Dendritic cell treated with granulocyte-macrophage colony-stimulating factor and Interleukin-4, amounts not matched to agents 40 ng/mL and 50 ng/mL, for 4 days (primary cell): Measurements from ENCODE around the gene MYLK.

Experiments used
- H3K27ac Mint-ChIP-seq: one replicate; pipeline ENCODE4 v1.8.0; 2022; ENCODE audit warnings: mild to moderate bottlenecking, mixed read lengths
- H3K27me3 Mint-ChIP-seq: one replicate; pipeline ENCODE4 v1.8.0; 2022; ENCODE audit warnings: mild to moderate bottlenecking, mixed read lengths
- H3K36me3 Mint-ChIP-seq: one replicate; pipeline ENCODE4 v1.8.0; 2022; ENCODE audit warnings: low read depth, mixed read lengths
- H3K4me1 Mint-ChIP-seq: one replicate; pipeline ENCODE4 v1.8.0; 2022; ENCODE audit warnings: low read depth, mixed read lengths
- H3K4me3 Mint-ChIP-seq: one replicate; pipeline ENCODE4 v1.8.0; 2022; ENCODE audit warnings: mild to moderate bottlenecking, moderate library complexity, mixed read lengths
- H3K9me3 Mint-ChIP-seq: one replicate; pipeline ENCODE4 v1.8.0; 2022; ENCODE audit warnings: mixed read lengths
- intact Hi-C: fragments of 100-400 bp; cut with micrococcal nuclease; formaldehyde crosslinking; loops from one replicate; pipeline ENCODE4 v1.15.0; 2022

The MYLK gene

DNA sequence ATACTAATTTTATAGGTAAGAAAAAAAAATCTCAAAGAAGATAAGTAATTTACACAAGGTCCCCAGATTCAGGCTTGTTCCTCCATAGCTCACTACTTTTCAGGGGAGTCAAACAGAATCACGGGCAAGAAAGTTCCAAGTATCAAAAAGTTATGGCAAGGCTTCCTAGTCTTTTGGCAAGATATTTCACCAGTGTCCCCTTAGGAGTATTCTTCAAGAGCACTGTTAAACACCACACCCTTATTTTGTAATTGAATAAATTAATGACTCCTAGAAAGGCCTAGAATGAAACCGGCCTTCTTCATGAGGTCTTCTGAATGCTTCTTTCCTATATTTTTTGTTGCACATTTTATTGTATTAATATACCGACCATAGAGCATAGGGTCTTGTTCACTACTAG is 109.7 kb downstream of the MYLK start:
- intact Hi-C loops, result no loop called here
- Mint-ChIP-seq H3K4me1 (no peaks in the 10 kb centered on the region), H3K27ac (no peak overlapping the region), H3K4me3 (no peak overlapping the region), H3K36me3 (no peaks in the 10 kb centered on the region), H3K27me3 (no peaks in the 10 kb centered on the region), H3K9me3 (no peaks in the 10 kb centered on the region)

DNA sequence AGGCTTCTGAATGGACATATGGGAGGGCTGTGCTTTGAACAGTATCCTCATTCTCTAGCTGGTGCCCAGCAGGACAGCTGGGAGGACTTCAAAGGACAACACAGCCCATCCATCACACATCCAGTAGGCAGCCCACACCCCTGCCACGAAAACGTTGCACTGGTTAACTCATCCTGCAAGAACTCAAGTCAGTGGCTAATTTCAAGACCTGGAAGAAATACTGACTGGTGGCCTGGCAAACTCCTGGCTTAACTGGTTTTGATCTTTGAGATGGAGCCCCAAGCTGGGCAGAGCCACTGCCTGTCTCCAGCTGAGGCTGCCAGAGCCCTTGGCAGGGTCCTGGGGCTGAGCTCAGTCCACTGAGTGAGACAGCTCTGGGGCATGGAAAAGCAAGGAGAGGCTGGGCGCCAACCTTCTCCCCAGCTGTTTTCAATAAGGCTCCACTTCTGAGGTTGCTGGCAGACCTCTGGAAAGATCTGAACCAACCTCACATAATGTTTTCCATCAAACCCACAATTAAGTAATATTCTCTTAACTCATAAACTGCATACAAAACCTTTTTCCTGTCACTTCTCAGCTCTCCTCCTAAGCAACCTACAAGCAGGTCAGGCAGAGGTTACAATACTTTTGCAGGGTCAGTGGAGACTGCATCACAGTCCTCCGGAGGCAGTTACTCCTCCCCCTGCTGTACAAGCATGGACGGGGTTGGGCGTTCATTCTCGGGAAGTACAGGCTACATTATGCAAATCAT is 110.3 kb downstream of the MYLK start:
- Mint-ChIP-seq H3K36me3 (no peaks in the 10 kb centered on the region), H3K4me1 (no peaks in the 10 kb centered on the region), H3K4me3 (no peak overlapping the region), H3K27me3 (no peaks in the 10 kb centered on the region), H3K27ac (no peak overlapping the region), H3K9me3 (no peaks in the 10 kb centered on the region)
- intact Hi-C loops, result no loop called here

DNA sequence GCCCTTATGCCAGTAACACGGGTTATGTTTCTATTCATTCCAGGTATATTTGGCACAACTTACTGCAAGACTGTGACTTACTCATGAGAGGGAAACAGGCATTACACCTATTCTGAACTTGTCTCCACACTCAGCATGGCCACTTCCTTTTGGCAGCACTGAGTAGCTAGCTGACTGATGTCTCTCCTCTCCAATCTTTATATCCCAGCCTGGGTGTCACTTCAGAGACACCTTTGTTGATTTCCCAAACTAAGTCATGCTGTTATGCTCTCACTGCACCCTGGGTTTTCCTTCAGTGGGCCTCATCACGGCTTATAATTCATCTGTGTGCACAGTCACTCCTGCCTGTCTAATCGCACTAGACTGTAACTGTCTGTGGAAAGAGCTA is 114.8 kb downstream of the MYLK start:
- Mint-ChIP-seq H3K36me3 (no peaks in the 10 kb centered on the region), H3K27ac (no peak overlapping the region), H3K9me3 (no peaks in the 10 kb centered on the region), H3K4me1 (peaks cover 11% of the 10 kb centered on the region), H3K4me3 (no peak overlapping the region), H3K27me3 (no peaks in the 10 kb centered on the region)
- intact Hi-C loops, result no loop called here

DNA sequence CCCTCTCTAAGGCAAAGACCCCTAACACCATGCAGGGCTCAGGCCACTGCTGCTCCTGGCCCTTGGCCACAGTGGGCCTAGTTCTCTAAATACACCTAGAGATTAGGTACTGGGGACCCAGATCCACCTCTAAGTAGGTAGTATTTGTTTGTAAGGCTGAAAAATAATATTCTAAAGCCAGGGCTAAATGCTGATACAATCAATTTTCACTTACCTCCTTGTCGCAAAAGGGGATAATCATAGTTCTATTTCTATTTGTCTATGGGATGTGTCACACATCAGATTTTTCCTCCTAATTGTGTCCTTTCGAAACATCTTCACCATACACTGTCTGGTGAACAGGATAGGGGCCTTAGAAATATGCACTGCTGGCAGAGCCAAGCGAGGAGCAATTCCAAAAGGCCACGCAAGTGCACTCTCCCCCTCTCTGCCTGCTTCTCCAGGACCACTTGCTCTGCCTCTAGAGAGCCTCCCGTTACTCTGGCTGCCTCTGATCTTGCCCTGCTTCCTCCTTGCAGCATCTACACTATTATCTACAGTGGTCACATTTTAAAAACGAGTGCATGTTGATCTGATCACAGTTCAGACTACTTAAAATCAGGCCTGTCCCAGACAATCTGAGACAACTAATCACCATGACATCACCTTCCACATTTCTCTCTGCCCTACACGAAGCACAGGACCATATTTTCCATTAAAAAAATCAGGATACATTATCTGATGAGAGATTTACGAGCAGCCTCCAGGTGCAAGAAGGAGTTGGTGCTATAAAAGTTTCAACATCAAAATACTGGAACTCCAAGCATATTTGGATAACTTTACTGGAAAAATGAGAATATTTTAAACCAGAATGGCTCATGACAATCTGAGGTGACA is 115.4 kb downstream of the MYLK start:
- intact Hi-C loops, result no loop called here
- H3K36me3 Mint-ChIP-seq, result no peaks in the 10 kb centered on the region
- no peaks in the 10 kb centered on the region for H3K27me3 Mint-ChIP-seq
- no peak overlapping the region for H3K4me3 Mint-ChIP-seq
- H3K4me1 Mint-ChIP-seq, result peaks cover 11% of the 10 kb centered on the region
- H3K27ac Mint-ChIP-seq, result no peak overlapping the region
- no peaks in the 10 kb centered on the region for H3K9me3 Mint-ChIP-seq

DNA sequence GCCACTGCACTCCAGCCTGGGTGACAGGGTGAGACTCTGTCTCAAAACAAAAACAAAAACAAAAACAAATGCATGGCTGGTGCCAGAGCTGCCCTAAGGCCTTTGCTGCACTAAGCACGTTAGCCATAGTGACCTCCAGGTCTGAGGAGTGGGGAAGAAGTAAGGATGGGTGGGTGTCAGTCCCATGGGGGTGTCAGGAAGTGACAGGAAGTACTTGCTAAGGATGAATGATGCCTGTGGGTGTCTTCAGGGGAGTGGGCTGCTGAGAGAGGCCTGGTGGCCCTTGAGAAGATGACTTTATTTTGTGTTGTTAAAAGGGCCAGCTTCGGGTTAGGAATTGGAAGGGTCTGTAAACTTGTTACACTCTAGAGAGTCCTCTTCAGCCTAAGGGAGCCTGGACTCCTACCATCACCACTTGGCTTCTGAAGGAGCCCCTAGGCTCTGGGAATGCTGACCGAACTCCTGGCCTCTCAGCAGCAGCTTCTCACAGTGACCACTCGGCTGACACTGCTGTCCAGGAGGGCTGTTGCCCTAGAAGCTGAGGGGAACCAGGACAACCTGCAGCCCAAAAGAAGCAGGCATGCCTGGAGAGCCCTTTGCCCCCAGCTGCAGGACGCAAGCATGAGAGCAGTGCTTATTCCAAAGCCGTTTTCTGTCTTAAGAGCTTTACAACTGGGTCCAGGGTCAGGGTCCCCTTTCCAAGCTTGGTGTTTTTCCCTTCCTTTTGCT is 116.4 kb downstream of the MYLK start:
- Mint-ChIP-seq H3K36me3 (no peaks in the 10 kb centered on the region), H3K9me3 (no peaks in the 10 kb centered on the region), H3K4me1 (peaks cover 11% of the 10 kb centered on the region), H3K4me3 (no peak overlapping the region), H3K27me3 (peaks cover 1% of the 10 kb centered on the region), H3K27ac (no peak overlapping the region)
- intact Hi-C loops, result no loop called here

DNA sequence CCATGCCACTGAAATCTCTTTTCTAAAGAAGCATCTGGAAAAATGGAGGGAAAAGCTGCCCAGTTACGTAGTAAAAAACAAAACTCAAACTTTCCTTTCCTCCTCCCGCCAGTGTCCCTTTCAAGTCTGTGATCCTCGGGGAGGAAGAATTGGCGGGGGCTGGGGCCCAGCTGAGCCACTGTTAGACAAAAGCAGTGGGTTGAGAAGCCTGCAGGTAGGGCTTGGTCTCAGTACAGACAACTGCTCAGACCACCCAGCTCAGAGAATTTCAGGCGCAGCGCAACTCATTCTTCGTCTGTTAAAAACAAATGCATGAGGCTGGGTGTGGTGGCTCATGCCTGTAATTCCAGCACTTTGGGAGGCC is 117.1 kb downstream of the MYLK start:
- peaks cover 11% of the 10 kb centered on the region for H3K4me1 Mint-ChIP-seq
- no peaks in the 10 kb centered on the region for H3K9me3 Mint-ChIP-seq
- no peak overlapping the region for H3K27ac Mint-ChIP-seq
- intact Hi-C loops, result no loop called here
- no peak overlapping the region for H3K4me3 Mint-ChIP-seq
- peaks cover 1% of the 10 kb centered on the region for H3K27me3 Mint-ChIP-seq
- no peaks in the 10 kb centered on the region for H3K36me3 Mint-ChIP-seq

DNA sequence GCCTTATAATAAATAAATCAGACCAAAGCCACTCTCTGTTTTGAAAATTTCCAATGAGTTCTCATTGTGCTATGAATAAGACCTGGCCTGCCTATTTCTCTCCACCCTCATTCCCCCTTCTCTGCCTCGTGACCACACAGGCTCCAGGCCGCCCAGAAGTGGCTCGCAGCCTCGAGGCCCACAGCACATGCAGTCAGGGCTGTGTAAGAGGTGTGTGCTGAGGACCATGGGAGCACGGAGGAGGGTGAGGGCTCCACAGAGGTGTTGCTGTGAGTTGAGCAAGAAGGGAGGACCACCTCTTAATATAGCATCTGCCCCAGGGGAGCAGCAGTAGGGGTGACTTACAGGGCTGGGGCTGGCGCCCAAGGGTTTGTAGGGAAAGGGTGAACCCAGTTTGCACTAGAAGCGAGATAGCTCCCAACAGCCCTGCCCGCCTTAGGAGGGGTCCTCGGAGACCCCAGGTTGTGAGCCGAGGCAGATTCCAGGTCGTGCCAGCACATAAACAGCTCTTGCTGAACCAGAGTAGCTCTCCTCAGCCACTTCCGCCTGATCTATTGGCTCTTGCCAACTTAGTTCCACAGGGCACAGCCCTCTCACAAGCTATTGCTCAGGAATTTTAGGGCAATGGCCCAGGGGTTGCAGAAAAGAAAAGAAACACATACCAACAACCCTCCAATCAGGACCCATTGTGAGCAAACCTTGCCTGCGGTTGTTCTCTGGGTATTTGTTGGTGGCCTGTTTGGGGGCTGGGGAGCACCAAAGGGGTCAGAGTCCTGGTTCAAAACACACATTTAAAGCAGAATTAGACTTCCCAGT is 117.7 kb downstream of the MYLK start:
- Mint-ChIP-seq H3K4me1 (peaks cover 11% of the 10 kb centered on the region), H3K4me3 (no peak overlapping the region), H3K9me3 (no peaks in the 10 kb centered on the region), H3K27ac (no peak overlapping the region), H3K27me3 (peaks cover 1% of the 10 kb centered on the region), H3K36me3 (no peaks in the 10 kb centered on the region)
- intact Hi-C loops, result no loop called here

DNA sequence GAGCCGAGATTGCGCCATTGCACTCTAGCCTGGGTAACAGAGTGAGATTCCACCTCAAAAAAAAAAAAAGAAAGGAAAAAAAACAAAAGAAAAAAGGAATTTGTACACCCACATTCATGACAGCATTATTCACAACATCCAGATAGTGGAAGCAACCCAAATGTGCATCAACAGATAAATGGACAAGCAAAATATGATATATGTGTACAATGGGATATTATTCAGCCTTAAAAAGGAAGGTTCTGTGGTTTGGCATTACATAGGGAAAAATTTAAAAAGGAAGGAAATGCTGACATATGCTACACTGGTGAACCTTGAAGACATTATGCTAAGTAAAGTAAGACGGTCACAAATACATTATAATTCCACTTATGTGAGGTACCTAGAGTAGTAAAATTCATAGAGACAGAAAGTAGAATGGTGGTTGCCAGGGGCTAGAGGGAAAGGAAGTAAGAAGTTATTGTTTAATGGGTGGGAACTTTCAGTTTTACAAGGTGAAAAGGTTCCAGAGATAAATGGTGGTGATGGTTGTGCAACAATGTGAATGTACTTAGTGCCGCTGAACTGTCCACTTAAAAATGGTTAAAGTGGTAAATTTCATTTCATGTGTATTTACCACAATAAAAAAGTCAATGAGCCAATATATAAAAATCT is 118.5 kb downstream of the MYLK start:
- Mint-ChIP-seq H3K27ac (no peak overlapping the region), H3K4me3 (no peak overlapping the region), H3K9me3 (no peaks in the 10 kb centered on the region), H3K36me3 (no peaks in the 10 kb centered on the region), H3K4me1 (peaks cover 11% of the 10 kb centered on the region), H3K27me3 (peaks cover 1% of the 10 kb centered on the region)
- intact Hi-C loops, result no loop called here

DNA sequence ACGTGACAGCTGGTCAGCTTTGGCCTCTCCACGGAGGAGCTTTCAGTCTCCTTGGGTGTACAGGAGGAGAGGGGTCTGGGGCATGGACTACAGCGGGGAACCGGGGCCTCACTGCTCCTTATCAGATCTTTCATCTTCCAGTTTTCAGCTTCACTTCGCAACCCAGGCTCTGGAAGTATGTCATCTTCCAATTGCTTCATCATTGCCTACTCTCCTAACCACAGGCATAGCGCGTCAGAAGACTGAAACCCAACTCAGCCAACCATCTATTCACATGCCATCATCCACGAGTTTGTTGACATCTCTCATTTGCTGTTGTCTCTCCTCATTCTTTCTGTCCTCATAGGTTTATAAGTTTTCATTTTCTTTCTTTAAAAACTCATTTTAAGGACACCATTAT is 119.5 kb downstream of the MYLK start:
- no peaks in the 10 kb centered on the region for H3K9me3 Mint-ChIP-seq
- H3K27ac Mint-ChIP-seq, result no peak overlapping the region
- no peaks in the 10 kb centered on the region for H3K36me3 Mint-ChIP-seq
- intact Hi-C loops, result no loop called here
- peaks cover 1% of the 10 kb centered on the region for H3K27me3 Mint-ChIP-seq
- peaks cover 11% of the 10 kb centered on the region for H3K4me1 Mint-ChIP-seq
- no peak overlapping the region for H3K4me3 Mint-ChIP-seq

DNA sequence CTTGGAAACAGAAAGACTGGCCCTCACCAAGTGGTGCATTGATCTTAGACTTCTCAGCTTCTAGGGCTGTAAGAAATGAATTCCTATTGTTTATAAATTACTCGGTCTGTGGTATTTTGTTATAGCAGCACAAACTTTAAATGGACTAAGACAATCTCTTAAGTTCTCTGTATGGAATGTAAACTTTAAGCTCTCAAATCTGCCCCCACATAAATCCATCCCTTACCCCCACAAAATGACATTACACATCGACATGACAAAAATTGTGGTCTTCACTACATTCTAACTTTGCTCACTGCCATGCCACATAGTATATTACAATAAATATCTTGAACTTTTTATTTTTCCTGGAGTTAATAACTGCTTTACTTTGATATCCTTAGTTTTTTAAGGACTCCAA is 121.3 kb downstream of the MYLK start:
- no peak overlapping the region for H3K4me3 Mint-ChIP-seq
- H3K9me3 Mint-ChIP-seq, result no peaks in the 10 kb centered on the region
- no peaks in the 10 kb centered on the region for H3K36me3 Mint-ChIP-seq
- peaks cover 17% of the 10 kb centered on the region for H3K4me1 Mint-ChIP-seq
- no peak overlapping the region for H3K27ac Mint-ChIP-seq
- H3K27me3 Mint-ChIP-seq, result peaks cover 2% of the 10 kb centered on the region
- intact Hi-C loops, result no loop called here

DNA sequence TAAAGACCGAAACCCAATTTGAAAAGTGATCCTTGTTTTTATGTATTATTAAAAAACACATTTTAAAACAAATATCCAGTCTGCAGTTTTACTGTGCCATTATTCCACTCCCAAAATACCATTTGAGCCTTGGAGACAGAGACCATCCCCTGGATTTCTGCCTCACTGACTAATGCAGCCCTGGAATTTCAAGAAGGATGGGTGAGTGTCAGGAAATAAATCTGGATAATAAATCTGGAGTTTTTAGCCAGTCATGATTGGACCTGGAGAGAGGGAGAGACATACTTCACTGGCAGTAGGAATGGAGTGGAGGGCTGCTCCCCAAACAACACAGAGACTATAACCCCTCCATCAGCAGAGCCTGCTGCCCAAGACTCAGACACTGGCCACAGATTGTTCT is 123.3 kb downstream of the MYLK start:
- intact Hi-C loops, result no loop called here
- no peak overlapping the region for H3K4me3 Mint-ChIP-seq
- no peak overlapping the region for H3K27ac Mint-ChIP-seq
- H3K4me1 Mint-ChIP-seq, result peaks cover 27% of the 10 kb centered on the region
- no peaks in the 10 kb centered on the region for H3K36me3 Mint-ChIP-seq
- no peaks in the 10 kb centered on the region for H3K9me3 Mint-ChIP-seq
- H3K27me3 Mint-ChIP-seq, result peaks cover 2% of the 10 kb centered on the region

DNA sequence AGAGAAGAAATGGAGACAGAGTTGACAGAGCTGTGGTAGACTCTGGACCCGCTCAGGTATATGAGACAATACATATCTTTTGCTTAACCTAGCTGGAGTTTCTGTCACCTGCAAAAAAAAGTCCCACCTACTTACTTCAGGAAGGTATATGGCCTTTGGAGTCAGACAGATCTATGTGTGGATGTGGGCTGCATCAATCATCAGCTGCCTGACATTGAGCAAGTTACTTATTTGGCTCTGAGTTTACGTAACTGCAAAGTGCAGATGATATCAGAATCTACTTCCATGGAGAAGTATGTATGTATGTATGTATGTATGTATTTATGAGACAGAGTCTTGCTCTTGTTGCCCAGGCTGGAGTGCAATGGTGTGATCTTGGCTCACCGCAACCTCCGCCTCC is 124.3 kb downstream of the MYLK start:
- peaks cover 2% of the 10 kb centered on the region for H3K27me3 Mint-ChIP-seq
- no peaks in the 10 kb centered on the region for H3K9me3 Mint-ChIP-seq
- intact Hi-C loops, result no loop called here
- no peaks in the 10 kb centered on the region for H3K36me3 Mint-ChIP-seq
- peaks cover 21% of the 10 kb centered on the region for H3K4me1 Mint-ChIP-seq
- H3K4me3 Mint-ChIP-seq, result no peak overlapping the region
- no peak overlapping the region for H3K27ac Mint-ChIP-seq

DNA sequence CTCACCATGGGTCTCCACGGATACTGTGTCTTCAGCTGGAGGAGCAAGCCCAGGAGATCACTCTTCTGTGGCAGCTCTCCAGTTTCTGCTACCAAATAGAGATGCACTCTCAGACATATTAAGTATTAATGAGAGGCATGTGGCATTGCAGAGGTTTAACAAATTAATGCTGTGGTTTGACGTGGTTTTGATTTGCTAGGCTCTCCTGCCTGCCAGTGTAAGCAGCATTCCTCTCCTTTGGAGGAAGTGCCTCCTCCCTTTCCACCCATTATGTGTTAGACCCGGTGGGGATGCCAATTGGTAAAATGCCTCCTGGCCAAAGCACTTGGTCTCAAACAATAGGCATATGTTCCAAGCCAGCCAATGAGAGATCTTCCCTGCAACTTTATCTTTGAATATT is 124.8 kb downstream of the MYLK start:
- H3K9me3 Mint-ChIP-seq, result no peaks in the 10 kb centered on the region
- peaks cover 21% of the 10 kb centered on the region for H3K4me1 Mint-ChIP-seq
- peaks cover 2% of the 10 kb centered on the region for H3K27me3 Mint-ChIP-seq
- intact Hi-C loops, result no loop called here
- no peak overlapping the region for H3K4me3 Mint-ChIP-seq
- H3K27ac Mint-ChIP-seq, result no peak overlapping the region
- H3K36me3 Mint-ChIP-seq, result no peaks in the 10 kb centered on the region
